HG02571 (cell line): Measurements from ENCODE around the gene ERC2.
A peak's percentile ranks its signal among the peaks of the same experiment; 100 is the strongest.

Source experiments
- ATAC-seq: cut with Tn5 transposase; IDR thresholded peaks from one replicate; pipeline ENCODE4 v1.9.1; 2021; ENCODE audit warnings: mild to moderate bottlenecking, moderate library complexity; ENCODE audit not compliant: unreplicated experiment

ERC2 gene

DNA sequence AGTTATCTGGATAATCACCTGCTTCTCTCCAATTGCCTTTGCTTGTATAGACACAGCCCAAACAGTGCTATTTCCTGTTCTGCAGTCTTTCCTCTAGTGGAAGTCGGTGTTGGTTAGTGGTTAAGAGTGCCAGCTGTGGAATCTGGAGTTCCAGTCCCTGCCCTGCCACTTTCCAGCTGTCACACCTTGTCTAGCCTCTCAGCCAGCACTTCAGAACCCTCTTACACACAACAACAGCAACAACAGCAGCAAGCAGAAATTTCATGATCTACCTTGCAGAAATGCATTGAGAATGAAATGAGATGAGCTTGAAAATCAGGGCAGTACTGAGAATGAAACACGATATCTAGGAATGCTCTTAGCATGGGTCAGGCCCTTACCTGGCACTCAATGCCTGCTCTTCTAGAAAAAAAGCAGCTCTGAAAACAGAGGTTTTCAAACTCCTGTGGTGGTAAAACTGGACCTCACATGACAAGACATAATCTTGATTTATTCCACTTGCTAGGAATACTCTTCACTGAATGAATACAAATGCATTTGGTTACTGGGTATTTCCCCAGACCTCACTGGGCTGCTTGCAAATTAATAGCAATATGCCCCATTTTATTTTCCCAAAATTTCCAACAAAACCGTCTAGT is 977.9 kb downstream of the ERC2 start:
- no peak for ATAC-seq

GRCh38 chr3:55489798-55490132 is 978.5 kb downstream of the ERC2 start:
- no peak for ATAC-seq

DNA sequence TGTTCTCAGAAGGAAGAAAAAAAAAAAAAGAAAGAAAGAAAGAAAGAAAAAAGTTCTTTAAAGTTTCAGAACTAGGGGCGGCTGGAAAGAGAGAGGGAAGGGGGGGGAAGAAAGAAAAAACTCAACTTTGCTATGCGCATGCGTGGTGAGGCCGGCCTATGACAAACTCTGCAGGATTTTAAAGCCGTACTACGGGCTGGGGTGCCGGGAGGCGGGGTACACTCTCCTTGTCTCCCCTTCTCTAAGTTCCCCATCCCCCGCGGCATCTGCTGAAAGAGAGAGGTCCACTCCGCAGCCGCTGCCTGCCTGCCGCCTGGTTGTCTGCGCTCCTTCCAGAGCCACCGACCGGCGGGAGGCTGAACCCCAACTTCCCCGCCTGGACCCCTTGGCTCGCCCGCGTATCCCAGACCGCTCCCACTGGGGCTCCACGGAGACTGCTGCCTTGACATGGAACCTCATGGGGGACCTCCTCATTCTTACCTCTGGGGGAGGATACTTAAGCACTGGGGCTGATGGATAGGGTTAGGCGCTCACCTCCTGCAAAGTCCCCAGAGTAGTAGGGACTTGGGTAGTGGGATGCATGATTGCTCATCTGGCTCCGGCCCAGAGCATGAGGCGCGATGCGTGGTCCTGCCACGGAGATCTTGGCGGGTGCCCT is 979.7 kb downstream of the ERC2 start:
- ATAC-seq = no peak

GRCh38 chr3:55487381-55488241 is 980.7 kb downstream of the ERC2 start:
- ATAC-seq = no peak

GRCh38 chr3:55486857-55487380 is 981.3 kb downstream of the ERC2 start, which contains the start of gene WNT5A:
TSS of gene WNT5A (minus strand) at chr3:55487306. CDS start at chr3:55486985, 321 bp downstream.
- ATAC-seq = no peak

- ATAC-seq = no peak
Observed at GRCh38 chr3:55486101-55486856, 982.0 kb downstream of the ERC2 start.

DNA sequence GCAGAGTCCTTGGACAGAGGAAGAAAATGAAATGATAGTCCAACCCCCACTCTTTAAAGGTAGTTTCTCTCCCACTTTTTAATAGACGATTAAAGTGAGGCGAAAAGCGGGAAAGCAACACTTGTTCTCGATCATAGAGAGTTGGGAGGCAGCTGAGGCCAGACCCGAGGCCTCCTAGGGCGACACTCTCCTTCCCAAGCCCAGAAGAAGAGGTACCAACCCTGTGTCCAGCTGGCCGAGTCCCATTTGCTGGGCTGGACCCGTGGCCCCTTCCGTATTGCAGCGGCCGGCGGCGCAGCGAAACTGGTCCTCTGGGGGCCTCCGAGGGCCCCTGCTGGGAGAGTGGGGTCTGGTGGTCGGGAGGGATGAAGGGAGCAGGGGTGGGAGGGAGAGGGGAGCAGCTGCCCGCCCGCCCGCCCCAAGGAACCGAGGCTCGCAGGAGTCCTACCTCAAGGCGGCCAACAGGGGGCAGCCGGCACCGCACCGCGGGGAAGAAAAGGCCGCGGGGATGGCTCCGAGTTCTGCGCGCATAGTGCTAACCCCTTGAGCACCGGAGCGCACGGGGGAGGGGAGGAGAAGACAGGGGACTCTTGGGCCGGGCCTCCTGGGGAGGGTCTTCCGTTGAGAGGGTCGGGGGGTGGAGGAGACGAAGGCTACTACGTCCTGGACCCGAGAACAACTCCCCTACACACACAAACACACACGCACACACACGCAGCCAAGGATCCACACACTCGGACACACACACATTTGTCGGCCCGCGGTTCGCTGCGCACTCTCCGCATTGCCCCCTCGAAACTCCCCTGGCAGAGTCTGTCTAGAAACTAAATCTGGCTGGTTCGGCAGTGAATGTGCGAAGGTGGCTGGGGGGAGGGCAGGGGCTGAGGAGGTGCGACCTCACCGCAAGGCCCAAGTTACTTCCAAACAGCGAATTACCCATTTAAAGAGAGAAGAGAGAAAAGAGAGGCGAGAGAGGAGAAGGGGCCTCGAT is 983.2 kb downstream of the ERC2 start:
- peak; percentile 63 for ATAC-seq

- no peak for ATAC-seq
Observed at GRCh38 chr3:55484191-55484689, 984.0 kb downstream of the ERC2 start.

DNA sequence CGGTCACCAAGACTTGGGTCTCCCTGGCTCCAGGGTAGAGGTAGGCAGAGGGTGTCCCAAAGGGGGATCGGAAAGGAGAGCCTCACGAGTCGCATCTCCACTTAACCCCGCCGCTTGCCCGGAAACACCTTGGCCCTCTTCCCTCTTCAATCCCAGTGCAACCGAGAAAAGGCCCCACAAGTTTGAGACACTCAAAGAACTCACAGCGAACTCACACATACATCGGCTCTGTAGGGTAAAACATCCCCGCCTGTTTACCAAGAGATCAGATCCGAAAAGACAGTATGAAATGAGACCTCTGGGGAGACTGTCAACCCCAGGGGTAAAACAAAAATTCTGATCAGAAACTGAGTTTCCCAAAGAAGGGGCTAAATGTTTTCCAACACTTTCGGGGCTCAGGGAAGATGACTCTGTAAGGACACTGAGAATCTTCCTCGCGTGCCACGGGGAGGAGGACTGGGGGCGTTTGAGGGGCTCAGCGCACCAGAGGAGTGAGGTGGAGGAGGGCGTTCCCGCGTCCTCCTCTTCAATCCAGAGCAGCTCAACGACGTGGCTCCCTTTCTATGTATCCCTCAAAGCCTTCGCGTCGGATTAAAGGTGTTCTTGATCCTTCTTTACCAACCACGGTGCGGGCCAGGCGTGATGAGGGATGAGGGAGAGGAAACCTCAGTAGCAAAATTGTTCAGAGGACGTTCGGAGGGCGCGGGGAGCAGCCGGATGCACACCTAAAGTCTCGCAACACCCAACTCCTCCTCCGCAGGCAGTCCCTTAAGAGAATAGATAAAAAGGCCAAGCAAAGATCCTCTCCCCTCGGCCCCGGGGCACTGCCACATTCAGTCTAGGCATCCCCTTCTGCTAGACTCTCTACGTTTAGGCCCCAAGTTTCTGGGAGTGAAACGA is 984.8 kb downstream of the ERC2 start:
- ATAC-seq = no peak

GRCh38 chr3:55482496-55483195 is 985.6 kb downstream of the ERC2 start:
- no peak for ATAC-seq

DNA sequence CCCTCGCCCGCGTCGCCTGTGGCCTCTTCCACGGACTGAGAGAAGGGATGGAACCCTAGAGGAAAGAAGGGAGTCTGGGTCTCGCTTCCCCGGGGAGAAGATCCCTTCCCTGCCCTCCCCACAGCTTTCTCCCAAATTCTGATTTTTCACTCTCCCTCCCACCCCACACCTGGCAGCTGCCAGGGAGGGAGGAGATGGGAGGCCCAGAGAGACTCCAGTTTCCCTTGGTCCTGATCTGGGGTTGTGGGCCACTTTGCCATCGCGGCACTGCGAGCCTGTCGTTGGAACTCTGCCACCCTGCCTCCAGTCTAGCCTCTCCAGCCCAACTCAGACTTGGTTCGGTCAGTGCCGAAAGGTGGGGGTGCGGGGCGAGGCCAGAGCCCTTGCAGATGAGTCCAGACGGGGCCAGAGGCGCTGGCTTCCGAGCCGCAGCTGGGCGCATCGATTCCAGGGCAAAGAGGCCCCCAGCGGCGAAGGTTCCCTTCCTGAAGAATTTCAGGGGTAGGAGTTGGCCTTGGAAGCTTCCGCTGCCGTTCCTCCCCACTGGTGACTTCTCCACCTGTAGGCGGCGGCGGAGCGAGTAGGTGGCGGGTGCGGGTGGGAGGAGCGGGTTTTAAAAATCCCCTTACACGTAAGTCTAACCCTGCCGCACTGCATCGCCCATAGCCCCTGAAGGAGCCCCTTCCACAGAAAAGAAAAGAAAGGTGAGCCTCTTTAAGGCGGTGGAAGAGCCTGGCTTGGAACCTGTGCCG is 986.3 kb downstream of the ERC2 start:
- ATAC-seq = no peak

DNA sequence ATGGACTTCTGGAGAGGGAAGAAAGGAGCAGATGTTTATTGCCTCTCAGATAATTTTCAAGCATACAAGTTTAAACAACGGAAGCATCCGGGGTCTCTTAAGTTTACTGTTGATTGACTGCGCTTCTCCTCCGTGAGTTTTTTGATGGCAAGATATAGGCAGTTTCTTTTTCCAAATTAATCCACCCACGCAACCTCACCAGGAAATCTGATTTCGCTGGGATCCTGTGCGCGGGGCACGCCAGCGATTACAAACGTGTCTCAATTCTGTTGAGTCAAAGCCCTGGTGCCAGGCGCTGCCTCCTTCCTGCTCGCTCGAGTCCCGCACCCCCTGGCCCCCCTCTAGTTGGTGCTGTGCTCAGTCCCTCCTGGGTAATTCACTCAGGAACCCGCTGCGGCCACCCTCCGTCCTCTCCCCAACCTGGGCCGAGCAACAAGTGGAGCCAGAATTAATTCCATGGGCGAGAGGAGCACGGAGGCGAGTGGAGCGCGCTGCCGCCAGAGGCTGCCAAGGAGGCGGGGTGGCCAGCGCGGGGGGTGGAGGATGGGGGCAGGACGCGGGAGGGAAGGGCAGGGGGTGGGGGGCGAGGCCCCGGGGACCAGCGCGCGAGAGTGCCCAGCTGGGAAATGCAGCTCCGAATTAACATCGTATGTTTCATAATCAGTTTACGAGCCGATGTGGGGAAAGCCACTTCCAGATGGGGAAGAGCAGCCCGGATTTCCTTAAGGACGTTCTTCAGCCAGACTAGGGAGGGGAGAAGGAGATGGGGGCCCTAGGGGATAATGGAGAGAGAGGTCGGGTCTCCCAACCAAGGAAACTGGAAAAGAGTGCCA is 987.1 kb downstream of the ERC2 start:
- ATAC-seq = no peak

GRCh38 chr3:55477306-55478303 is 990.7 kb downstream of the ERC2 start:
- no peak for ATAC-seq

GRCh38 chr3:55476515-55476914 is 991.8 kb downstream of the ERC2 start:
- ATAC-seq = no peak

- ATAC-seq = no peak
Observed at GRCh38 chr3:55474213-55474632, 994.0 kb downstream of the ERC2 start.
